GM12875 (cell line): ENCODE measurements around the gene SLC6A3.

Experiments
- H3K4me3 ChIP-seq: one replicate; pipeline ENCODE4 v1.5.1; 2011; ENCODE audit warnings: low read depth, low read length, control low read depth
- TF ChIP-seq, protein P1 (sequence below): IDR thresholded peaks from 2 replicates; pipeline ENCODE4 v1.5.1; 2011; ENCODE audit warnings: low read depth, mild to moderate bottlenecking, control low read depth, inconsistent platforms, low read length, moderate library complexity, borderline replicate concordance; ENCODE audit not compliant: insufficient read depth

Gene SLC6A3

DNA sequence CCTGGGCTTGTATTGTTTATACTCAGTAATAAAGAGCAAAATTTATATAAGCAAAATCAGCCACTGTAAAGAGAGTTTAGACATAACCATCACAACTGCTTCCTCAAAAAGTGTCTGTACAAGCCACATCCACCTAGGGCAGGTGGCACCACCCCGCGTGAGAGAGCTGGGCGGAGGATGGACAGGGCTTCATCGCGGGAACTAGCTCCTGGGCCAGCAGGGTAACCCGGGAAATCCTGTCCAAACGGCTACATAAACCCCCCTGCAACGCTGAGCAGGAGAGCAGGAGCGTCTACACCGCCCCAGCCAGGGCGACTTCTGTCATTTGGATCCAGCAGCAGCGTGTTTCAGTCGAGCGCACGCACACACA is 1.3 kb downstream of the SLC6A3 start:
- TF ChIP-seq, protein P1, sequence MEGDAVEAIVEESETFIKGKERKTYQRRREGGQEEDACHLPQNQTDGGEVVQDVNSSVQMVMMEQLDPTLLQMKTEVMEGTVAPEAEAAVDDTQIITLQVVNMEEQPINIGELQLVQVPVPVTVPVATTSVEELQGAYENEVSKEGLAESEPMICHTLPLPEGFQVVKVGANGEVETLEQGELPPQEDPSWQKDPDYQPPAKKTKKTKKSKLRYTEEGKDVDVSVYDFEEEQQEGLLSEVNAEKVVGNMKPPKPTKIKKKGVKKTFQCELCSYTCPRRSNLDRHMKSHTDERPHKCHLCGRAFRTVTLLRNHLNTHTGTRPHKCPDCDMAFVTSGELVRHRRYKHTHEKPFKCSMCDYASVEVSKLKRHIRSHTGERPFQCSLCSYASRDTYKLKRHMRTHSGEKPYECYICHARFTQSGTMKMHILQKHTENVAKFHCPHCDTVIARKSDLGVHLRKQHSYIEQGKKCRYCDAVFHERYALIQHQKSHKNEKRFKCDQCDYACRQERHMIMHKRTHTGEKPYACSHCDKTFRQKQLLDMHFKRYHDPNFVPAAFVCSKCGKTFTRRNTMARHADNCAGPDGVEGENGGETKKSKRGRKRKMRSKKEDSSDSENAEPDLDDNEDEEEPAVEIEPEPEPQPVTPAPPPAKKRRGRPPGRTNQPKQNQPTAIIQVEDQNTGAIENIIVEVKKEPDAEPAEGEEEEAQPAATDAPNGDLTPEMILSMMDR = no peak
- no peak overlapping the region for H3K4me3 ChIP-seq

DNA sequence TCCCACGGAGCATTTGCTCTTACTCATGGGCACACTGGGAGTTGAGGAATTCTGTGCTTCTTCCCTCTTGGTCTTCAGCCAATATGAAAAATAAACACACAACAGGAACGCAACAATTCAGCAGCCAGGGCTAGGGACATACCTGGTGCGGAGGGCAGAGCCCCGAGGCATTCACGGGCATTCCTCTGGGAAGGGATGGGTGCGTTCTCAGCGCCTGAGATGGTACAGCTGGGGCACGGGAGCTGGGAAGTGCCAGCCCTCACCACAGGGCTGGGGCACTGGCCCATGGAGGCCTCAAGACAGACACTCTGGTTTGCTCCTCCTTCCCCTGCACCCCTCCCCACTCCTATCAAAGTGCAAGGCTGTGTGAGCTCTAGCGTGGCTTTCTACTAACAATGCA is 2.1 kb downstream of the SLC6A3 start:
- TF ChIP-seq, protein P1 = no peak
- no peak overlapping the region for H3K4me3 ChIP-seq

DNA sequence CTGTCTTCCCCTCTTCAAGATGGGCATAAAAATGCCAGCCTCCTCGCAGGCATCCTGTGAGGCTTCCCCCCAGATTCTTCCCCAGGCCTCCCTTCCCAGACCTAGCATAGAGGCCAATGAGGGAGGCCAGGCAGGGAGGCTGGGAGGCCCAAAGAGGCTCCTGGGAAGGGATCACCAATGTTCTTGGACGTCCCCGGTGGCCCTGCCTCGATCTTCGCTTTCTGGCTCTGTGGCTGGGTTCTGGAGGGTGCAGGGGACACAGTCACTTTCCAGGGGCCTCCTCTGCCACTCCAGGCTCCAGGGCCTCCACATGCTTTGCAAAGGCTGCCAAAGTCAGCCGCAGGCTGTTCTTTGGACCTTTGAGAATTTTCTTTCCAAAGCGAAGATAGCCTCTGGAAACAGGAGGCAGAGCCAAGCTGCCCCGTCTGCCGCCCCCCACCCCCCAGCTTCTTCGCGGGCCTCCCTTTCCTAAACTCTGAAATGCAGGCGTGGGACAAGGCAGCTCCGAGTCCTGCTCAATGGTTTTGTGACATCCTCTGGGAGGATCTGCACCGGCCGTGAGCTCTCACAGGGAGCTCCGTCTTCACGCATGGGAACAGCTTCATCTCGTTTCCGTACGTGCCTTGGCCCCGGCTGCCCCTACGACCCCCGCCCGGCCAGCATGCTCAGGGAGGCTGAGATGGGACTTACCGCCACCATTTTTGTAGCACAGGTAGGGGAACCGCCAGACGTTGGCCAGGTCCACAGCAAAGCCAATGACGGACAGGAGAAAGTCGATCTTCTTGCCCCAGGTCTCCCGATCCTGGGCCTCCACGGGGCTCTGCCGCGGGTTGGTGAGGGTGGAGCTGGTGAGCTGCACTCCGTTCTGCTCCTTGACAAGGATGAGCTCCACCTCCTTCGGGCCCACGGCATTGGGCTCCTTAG is 2.8 kb downstream of the SLC6A3 start:
- TF ChIP-seq, protein P1 = no peak
- H3K4me3 ChIP-seq = no peak overlapping the region

DNA sequence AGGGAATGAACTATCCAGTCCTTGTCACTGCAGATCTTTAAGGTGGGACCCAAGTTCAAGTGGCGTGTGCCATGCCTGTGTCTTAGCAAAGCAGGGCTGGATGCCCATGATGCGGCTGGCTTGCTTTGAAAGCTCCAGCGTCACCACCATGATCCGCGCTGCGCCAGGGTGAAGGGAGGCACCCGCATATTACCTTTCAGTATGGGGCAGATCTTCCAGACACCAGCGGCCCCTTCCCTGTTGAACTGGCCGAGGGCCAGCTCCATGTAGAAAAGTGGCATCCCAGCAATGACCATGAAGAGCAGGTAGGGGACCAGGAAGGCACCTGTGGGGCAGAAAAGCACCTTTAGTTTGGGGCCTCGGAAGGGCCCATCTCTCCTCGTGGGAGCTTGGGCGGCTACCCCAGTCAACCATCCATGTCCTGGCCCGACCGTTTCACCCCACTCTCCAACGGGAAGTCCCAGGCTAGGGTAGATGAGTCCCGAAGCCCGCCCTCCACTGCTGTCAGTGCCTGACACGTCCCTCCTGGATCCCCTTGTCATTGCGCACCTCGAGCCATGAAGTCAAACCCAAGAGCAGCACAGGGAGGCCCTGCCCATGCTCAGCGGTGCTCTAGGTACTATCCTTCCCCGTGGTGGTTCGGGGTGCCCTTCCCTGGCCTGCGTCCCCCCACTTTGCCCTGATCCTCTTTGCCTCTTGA is 3.9 kb downstream of the SLC6A3 start:
- H3K4me3 ChIP-seq = no peak overlapping the region
- TF ChIP-seq, protein P1 = no peak

DNA sequence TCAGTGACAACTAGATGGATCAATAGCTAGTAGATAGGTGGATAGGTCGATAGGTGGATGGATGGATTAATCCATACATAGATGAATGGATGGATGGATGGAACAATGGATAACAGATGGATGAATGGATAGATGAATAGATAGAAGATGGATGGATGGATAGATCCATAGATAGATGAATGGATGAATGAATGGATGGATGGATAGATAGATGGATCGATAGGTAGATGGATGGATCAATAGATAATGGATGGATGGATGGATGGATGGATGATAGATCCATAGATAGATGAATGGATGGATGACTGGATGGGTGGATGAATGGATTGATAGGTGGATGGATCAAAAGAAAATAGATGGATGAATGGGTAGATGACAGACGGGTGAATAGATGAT is 5.1 kb downstream of the SLC6A3 start:
- TF ChIP-seq, protein P1 = no peak

DNA sequence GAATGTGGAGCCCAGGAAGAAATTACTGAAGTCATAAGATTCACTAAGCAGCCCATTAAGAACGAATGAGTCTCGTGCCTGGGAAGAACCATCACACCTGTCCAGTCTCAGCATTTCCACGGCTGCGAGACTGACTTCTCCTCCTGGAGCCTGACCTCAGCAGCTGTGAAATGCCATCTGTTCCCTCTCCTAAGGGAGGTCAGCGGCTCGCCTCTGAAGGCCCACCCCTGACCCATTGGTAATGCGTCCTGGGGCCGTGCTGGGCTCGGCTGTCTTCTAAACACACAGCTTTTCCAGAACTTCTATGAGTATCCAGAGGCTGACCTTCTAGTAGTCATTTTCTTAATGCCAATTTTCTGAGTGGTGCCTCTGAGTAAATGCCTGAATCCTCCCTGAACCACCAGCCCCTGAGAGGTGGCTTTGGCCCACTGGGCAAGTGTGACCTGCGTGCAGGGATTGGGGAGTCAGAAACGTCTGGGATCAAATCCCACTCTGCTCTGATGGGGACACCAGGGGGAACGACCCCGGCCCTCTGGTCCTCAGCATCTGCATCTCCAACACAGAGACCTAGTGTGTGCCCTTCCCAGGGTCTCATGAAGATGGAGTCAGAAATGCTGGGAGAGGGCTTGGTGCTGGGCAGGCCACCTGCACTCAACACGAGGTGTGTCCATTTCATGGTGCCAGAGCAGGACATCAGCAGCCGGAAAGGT is 5.7 kb downstream of the SLC6A3 start:
- TF ChIP-seq, protein P1 = no peak
- H3K4me3 ChIP-seq = no peak overlapping the region

More for the DNA sequence above, 5.1 kb downstream of the SLC6A3 start:
- H3K4me3 ChIP-seq = no peak overlapping the region
